ENCODE measurements around the gene LIF.

DNA sequence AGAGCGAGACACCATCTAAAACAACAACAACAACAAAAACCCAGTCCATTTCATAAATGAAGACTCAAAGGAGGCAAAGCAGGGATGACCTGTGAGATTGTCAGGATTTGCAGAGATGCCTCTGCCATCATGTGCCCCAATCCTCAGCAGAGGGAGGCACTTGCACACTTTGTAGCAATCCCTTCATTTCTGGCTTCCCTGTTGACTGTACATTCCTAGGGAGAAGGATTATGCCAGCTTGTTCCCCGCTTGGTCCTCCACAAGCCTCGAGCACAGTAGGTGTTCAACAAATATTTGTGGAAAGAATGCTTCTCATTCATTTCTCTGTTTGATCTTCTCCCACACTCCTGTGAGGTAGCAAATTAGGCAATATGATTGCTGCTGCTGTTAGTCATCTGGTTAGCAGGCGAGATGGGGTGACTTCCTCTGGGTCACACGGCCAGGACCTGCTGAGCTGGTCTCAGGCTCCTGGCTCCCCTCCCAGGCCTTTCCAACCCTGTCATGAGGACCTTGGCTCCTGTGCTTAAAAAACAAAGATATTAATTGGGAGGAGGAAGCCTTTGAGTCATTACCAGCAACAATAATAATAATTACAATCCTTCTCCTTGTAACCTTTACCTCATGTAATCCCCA is 34.1 kb downstream of the LIF start:
- TF ChIP-seq POLR2AphosphoS5 (IDR thresholded peaks at IDR 0.05) (peak in 1 of 3 donors; percentile 74), EP300 (IDR thresholded peaks at IDR 0.05) (no peak), CTCF (IDR thresholded peaks at IDR 0.05) (no peak)
